Body of pancreas (tissue), 4 donors: Measurements from ENCODE around the gene TRMT44.

Source experiments
- CTCF ChIP-seq, 7 experiments: fragments of 450-650 bp in 4 of 7; fragments of 200-600 bp in 3 of 7; sonication (generic) in 3 of 7; IDR thresholded peaks; one replicate each; pipeline ENCODE4 v1.5.1; 2016 to 2019; ENCODE audit warnings: antibody characterized with exemption in 7 of 7
- POLR2A ChIP-seq, 3 donors: fragments of 450-650 bp; IDR thresholded peaks; one replicate each; pipeline ENCODE4 v1.6.1; 2016; ENCODE audit warnings: antibody characterized with exemption in 3 of 3, mild to moderate bottlenecking in 2 of 3

DNA sequence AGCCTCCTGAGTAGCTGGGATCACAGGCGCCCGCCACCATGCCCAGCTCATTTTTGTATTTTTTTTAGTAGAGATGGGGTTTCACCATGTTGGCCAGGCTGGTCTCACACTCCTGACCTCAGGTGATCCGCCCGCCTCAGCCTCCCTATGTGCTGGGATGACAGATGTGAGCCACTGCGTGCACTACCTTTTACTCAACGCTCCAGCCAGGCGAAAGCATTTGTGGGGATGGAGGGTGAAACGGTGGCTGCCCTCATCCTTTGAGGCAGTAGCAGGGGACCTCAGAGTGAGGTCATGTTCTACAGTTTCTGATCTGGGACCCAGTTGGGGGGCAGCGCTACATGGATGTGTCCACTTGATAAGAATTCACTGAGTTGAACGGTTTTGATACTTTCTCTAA lies 73.8 kb downstream of the TRMT44 start:
- TF ChIP-seq CTCF (IDR thresholded peaks at IDR 0.05) (no peak), POLR2A (IDR thresholded peaks at IDR 0.05) (no peak)
